ENCODE data around the gene MDM2.

The MDM2 gene

GRCh38 chr12:68807576-68808387, at the start of gene MDM2:
Gene MDM2 (plus strand): TSS chr12:68808177. CDS start chr12:68808478, 301 bp downstream.
- peak; percentile 85 to 88 for DNase-seq (ENCODE audit: low read depth in 1 of 2, low spot score in 1 of 2)

GRCh38 chr12:68759852-68760251, 48.1 kb upstream of the MDM2 start:
- no peak for DNase-seq (ENCODE audit: low read depth in 1 of 2, low spot score in 1 of 2)

GRCh38 chr12:68760806-68761441, 47.1 kb upstream of the MDM2 start:
- DNase-seq (ENCODE audit: low read depth in 1 of 2, low spot score in 1 of 2): no peak

GRCh38 chr12:68761442-68761812, 46.5 kb upstream of the MDM2 start:
- no peak for DNase-seq (ENCODE audit: low read depth in 1 of 2, low spot score in 1 of 2)

GRCh38 chr12:68761901-68762630, 45.9 kb upstream of the MDM2 start:
- no peak for DNase-seq (ENCODE audit: low read depth in 1 of 2, low spot score in 1 of 2)

- DNase-seq (ENCODE audit: low read depth in 1 of 2, low spot score in 1 of 2): no peak
Measured at GRCh38 chr12:68762691-68763090, 45.3 kb upstream of the MDM2 start.

GRCh38 chr12:68765696-68766095, 42.3 kb upstream of the MDM2 start:
- no peak for DNase-seq (ENCODE audit: low read depth in 1 of 2, low spot score in 1 of 2)

GRCh38 chr12:68766646-68767045, 41.3 kb upstream of the MDM2 start:
- DNase-seq (ENCODE audit: low read depth in 1 of 2, low spot score in 1 of 2): no peak

- no peak for DNase-seq (ENCODE audit: low read depth in 1 of 2, low spot score in 1 of 2)
Measured at GRCh38 chr12:68767191-68767590, 40.8 kb upstream of the MDM2 start.

- DNase-seq (ENCODE audit: low read depth in 1 of 2, low spot score in 1 of 2): no peak
Measured at GRCh38 chr12:68768431-68768939, 39.5 kb upstream of the MDM2 start.

- DNase-seq (ENCODE audit: low read depth in 1 of 2, low spot score in 1 of 2): no peak
Measured at GRCh38 chr12:68769941-68770340, 38.0 kb upstream of the MDM2 start.

- DNase-seq (ENCODE audit: low read depth in 1 of 2, low spot score in 1 of 2): no peak
Measured at GRCh38 chr12:68771223-68771925, 36.6 kb upstream of the MDM2 start.

- no peak for DNase-seq (ENCODE audit: low read depth in 1 of 2, low spot score in 1 of 2)
Measured at GRCh38 chr12:68772714-68773113, 35.3 kb upstream of the MDM2 start.

GRCh38 chr12:68773582-68773981, 34.4 kb upstream of the MDM2 start:
- no peak for DNase-seq (ENCODE audit: low read depth in 1 of 2, low spot score in 1 of 2)

GRCh38 chr12:68775121-68775630, 32.8 kb upstream of the MDM2 start:
- DNase-seq (ENCODE audit: low read depth in 1 of 2, low spot score in 1 of 2): no peak

GRCh38 chr12:68776976-68777610, 30.9 kb upstream of the MDM2 start:
- DNase-seq (ENCODE audit: low read depth in 1 of 2, low spot score in 1 of 2): no peak

- no peak for DNase-seq (ENCODE audit: low read depth in 1 of 2, low spot score in 1 of 2)
Measured at GRCh38 chr12:68779280-68779679, 28.7 kb upstream of the MDM2 start.

GRCh38 chr12:68780731-68781130, 27.2 kb upstream of the MDM2 start:
- DNase-seq (ENCODE audit: low read depth in 1 of 2, low spot score in 1 of 2): no peak

- no peak for DNase-seq (ENCODE audit: low read depth in 1 of 2, low spot score in 1 of 2)
Measured at GRCh38 chr12:68781728-68782127, 26.2 kb upstream of the MDM2 start.

GRCh38 chr12:68784015-68784414, 24.0 kb upstream of the MDM2 start:
- DNase-seq (ENCODE audit: low read depth in 1 of 2, low spot score in 1 of 2): no peak

GRCh38 chr12:68785358-68785757, 22.6 kb upstream of the MDM2 start:
- no peak for DNase-seq (ENCODE audit: low read depth in 1 of 2, low spot score in 1 of 2)
